ENCODE results near the gene ZMYND10.
A peak's percentile ranks its signal among the peaks of the same experiment; 100 is the strongest.

ZMYND10 gene

GRCh38 chr3:50300681-50301254, 44.8 kb downstream of the ZMYND10 start:
- no peak for DNase-seq

- DNase-seq = peak; percentile 47
Measured at GRCh38 chr3:50299929-50300680, 45.4 kb downstream of the ZMYND10 start.

GRCh38 chr3:50299638-50299928, 45.9 kb downstream of the ZMYND10 start:
- DNase-seq = no peak

GRCh38 chr3:50298836-50299637, 46.5 kb downstream of the ZMYND10 start, which contains the start of the genes HYAL3 and NAA80:
Gene HYAL3 (minus strand): TSS chr3:50299405. CDS start chr3:50295602, 3,803 bp downstream.
Gene NAA80 (minus strand): TSS chr3:50299405. CDS start chr3:50297463, 1,942 bp downstream.
- peak; percentile 97 for DNase-seq

- no peak for DNase-seq
Measured at GRCh38 chr3:50297896-50298725, 47.4 kb downstream of the ZMYND10 start.

GRCh38 chr3:50297384-50297775, 48.2 kb downstream of the ZMYND10 start:
- no peak for DNase-seq

GRCh38 chr3:50296721-50297383, 48.7 kb downstream of the ZMYND10 start:
- DNase-seq = no peak

- DNase-seq = no peak
Measured at GRCh38 chr3:50295553-50296431, 49.7 kb downstream of the ZMYND10 start.

GRCh38 chr3:50294492-50295403, 50.8 kb downstream of the ZMYND10 start:
- no peak for DNase-seq

- no peak for DNase-seq
Measured at GRCh38 chr3:50294089-50294488, 51.4 kb downstream of the ZMYND10 start.

- no peak for DNase-seq
Measured at GRCh38 chr3:50293079-50293801, 52.3 kb downstream of the ZMYND10 start.

GRCh38 chr3:50292159-50293078, 53.1 kb downstream of the ZMYND10 start, which contains the start of gene IFRD2:
Gene IFRD2 (minus strand): TSS chr3:50292429. CDS start chr3:50292274, 155 bp downstream.
- DNase-seq = peak; percentile 96

All from retina (tissue), 1 donor.